Heart left ventricle (tissue), 13 donors: Measurements from ENCODE around the gene GPR39.

Experiments
- POLR2A ChIP-seq, 2 donors: fragments of 450-650 bp; IDR thresholded peaks; one replicate each; pipeline ENCODE4 v1.6.1; 2017; ENCODE audit warnings: antibody characterized with exemption in 2 of 2, mild to moderate bottlenecking in 2 of 2, moderate library complexity in 2 of 2
- TF ChIP-seq, protein P1 (sequence below), 12 donors: fragments of 200-600 bp; sonication (generic) in 4 of 12; IDR thresholded peaks; one replicate each; pipeline versions ENCODE4 v1.5.0 to v1.8.0; 2018 to 2022; ENCODE audit warnings: antibody characterized with exemption in 12 of 12, mild to moderate bottlenecking in 5 of 12
- donor health status: ischemic (EF 13 %, LVEDD 7.1; RV severe dilation, severe dysfunction).
- donor health status: DM: no; HTN: yes; CAD: no.
- donor health status: DM: no; HTN: no; CAD: no.
- donor health status: ischemic (EF 25% LVEDD 6.9; RV normal size, moderate dysfunction).
- donor health status: ischemic (EF 25% LVEDD 5.7; RV mildly dilated, moderate dysfunction).
- donor health status: ischemic (EF 35%, LVEDD 5.7; RV mildly dilated, moderate dysfunction).
- donor health status: nonischemic (EF 11% LVEDD 7.7; RV severe dilation, severe dysfunction).
- donor health status: DM: yes; HTN: yes; CAD: no.
- donor health status: PGD.
- donor health status: ischemic (EF 29% LVEDD 5.4; RV normal size, mild dysfunction).
- donor health status: nonischemic (EF 23%, LVEDD 6.1; RV moderate dilation, normal function).

- TF ChIP-seq, protein P1, sequence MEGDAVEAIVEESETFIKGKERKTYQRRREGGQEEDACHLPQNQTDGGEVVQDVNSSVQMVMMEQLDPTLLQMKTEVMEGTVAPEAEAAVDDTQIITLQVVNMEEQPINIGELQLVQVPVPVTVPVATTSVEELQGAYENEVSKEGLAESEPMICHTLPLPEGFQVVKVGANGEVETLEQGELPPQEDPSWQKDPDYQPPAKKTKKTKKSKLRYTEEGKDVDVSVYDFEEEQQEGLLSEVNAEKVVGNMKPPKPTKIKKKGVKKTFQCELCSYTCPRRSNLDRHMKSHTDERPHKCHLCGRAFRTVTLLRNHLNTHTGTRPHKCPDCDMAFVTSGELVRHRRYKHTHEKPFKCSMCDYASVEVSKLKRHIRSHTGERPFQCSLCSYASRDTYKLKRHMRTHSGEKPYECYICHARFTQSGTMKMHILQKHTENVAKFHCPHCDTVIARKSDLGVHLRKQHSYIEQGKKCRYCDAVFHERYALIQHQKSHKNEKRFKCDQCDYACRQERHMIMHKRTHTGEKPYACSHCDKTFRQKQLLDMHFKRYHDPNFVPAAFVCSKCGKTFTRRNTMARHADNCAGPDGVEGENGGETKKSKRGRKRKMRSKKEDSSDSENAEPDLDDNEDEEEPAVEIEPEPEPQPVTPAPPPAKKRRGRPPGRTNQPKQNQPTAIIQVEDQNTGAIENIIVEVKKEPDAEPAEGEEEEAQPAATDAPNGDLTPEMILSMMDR (IDR thresholded peaks at IDR 0.05): no peak
- no peak for TF ChIP-seq POLR2A (IDR thresholded peaks at IDR 0.05)
Observed at GRCh38 chr2:132680544-132680943, 263.9 kb downstream of the GPR39 start.
